Fibroblast of the aortic adventitia (primary cell): ENCODE measurements around the gene PLA2G2F. TPM values are rescaled to one million over a fixed set of nuclear protein-coding genes. Genes with fewer than 3 reads are reported as not detected.

Source experiments
- DNase-seq: peaks from one replicate; pipeline ENCODE4 v3.0.0-alpha.2; 2010; ENCODE audit warnings: low read depth
- H3K4me3 ChIP-seq: 2 replicates; pipeline ENCODE4 v1.5.1; 2011; ENCODE audit warnings: low read depth, mild to moderate bottlenecking, control low read depth, low read length, moderate library complexity
- CTCF ChIP-seq: IDR thresholded peaks from 2 replicates; pipeline ENCODE4 v1.5.1; 2011; ENCODE audit warnings: mild to moderate bottlenecking, low read length, control low read depth, inconsistent platforms; ENCODE audit not compliant: insufficient read depth
- total RNA-seq: library from RNA; depleted of rRNA; stranded (reverse); fragments of >200 nt; gene quantifications from 2 replicates; pipeline ENCODE4 v1.2.3, GENCODE V29; 2012; ENCODE audit warnings: low replicate concordance

Gene PLA2G2F
- total RNA-seq, 1 donor = not detected

DNA sequence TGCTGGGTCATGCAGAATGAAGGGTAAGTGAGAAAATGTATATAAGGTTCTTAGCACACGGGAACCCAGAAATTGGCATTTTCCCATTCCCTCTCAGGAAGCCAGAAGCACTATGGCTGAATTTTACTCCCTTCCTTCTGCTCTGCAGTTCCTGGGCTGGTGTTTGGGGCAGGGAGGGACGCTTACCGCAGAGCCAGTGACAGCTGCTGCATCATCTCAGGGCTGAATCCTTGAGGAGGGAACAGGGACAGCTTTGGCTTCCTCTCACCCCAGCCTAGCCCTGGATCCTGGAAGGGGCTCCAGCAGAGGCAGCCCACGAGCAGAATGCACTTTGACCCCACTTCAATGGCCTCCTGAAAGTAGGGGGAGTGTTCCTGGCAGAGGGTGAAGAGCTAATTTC is 31.8 kb upstream of the PLA2G2F start:
- DNase-seq = no peak
- no peak for TF ChIP-seq CTCF
- no peak overlapping the region for H3K4me3 ChIP-seq

DNA sequence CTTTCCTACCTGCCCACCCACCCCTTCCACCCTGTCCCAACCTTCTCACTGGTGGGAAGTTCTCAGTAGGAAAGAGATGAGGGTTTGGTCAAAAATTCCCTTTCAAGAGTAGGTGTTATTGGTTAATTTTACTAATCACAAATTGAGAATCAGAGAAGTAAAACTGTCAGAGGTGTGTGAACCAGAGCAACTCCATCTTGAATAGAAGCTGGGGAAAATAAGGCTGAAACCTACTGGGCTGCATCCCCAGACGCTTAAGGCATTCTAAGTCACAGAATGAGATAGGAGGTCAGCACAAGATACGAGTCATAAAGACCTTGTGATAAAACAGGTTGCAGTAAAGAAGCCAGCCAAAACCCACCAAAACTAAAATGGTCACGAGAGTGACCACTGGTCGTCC is 31.3 kb upstream of the PLA2G2F start:
- TF ChIP-seq CTCF = no peak
- no peak overlapping the region for H3K4me3 ChIP-seq
- no peak for DNase-seq

DNA sequence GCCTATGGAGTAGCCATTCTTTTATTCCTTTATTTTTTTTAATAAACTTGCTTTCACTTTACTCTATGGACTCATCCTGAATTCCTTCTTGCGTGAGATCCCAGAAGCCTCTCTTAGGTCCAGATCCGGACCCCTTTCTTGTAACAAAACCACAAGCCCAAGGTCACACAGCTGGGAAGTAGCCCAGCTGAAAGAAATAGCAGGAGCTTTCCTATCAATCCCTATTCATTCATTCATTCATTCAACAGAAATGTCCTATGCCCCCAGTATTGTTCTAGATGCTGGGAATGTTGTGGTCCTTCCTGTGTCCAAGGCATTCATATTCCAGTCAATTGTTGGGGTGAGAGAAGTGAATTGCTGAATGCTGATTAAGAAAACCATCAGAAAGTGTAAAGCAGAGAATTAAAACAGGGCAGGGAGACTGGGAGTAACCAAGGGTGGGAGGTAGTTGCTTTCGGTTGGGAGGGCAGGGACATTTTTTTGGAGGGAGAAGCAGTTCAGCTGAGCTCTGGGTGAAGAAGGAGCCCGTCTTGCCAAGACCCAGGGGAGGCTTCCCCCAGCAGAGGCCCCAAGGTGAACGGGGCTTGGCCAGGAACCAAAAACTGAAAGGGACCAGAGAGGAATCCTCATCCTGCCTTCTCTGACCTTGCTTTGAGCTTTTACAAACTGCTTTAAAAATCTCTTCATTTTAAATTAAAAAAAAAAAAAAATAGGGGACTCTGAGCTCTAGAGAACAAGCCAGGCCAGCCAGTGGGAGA is 30.6 kb upstream of the PLA2G2F start:
- DNase-seq = no peak
- no peak for TF ChIP-seq CTCF
- no peak overlapping the region for H3K4me3 ChIP-seq

GRCh38 chr1:20109223-20109856 is 29.8 kb upstream of the PLA2G2F start:
- no peak for DNase-seq
- no peak for TF ChIP-seq CTCF
- no peak overlapping the region for H3K4me3 ChIP-seq

DNA sequence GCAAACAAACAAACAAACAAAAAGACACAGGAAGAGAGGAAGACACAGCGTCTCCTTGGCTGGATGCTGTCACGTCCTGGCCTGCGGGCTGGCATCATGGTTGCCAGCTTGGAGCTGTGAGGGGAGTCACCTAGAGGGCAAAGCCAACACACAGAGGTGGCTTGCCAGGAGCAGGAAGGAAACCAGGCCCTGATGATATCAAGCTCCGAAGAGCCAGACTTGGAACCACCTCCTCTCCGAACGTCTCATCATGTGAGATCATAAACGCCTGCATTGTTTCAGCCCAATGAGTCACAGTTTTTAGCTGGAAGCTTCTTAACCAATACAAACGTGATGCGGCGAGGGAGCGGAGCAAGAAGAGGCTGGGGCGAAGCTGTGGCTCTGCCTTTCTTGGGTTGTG is 28.4 kb upstream of the PLA2G2F start:
- TF ChIP-seq CTCF = no peak
- DNase-seq = peak; percentile 91
- no peak overlapping the region for H3K4me3 ChIP-seq

GRCh38 chr1:20111452-20111851 is 27.7 kb upstream of the PLA2G2F start:
- TF ChIP-seq CTCF = no peak
- no peak for DNase-seq
- no peak overlapping the region for H3K4me3 ChIP-seq
